K562 (cell line): ENCODE results near the gene PRPF38A. TPM values are rescaled to one million over a fixed set of nuclear protein-coding genes. Genes with fewer than 3 reads are reported as not detected.

Source experiments
- ATAC-seq: fragments of 200-7000 bp; cut with Tn5 transposase; 3 replicates; pipeline ENCODE4 v1.9.1; 2020; ENCODE audit warnings: moderate library complexity
- BruUV-seq: library from RNA; stranded (reverse); fragments of 400-500 nt; replicated peaks from 2 replicates; lab custom pipeline; 2021; lab: Mats Ljungman, UMichigan
- CTCF ChIA-PET: fragments of 300-600 bp; formaldehyde crosslinking; extraction: SDS; loops from one replicate; lab custom pipeline; 2021; ENCODE audit warnings: low intra/inter-chr PET ratio; lab: Yijun Ruan, JAX
- POLR2A ChIA-PET: fragments of 300-600, 350-650 bp; sonication (Branson Sonifier 250); formaldehyde crosslinking; extraction: SDS; loops from one replicate; lab custom pipeline; 2021; ENCODE audit warnings: antibody characterized with exemption, inconsistent platforms; lab: Yijun Ruan, JAX
- DNase-seq, 4 experiments: peaks; one replicate each; pipeline versions ENCODE4 v3.0.0 to v3.0.0-alpha.2; 2011 to 2018; ENCODE audit warnings: low spot score in 3 of 4, mixed read lengths in 3 of 4; ENCODE audit errors: extremely low read depth in 1 of 4
- FAIRE-seq: peaks from 2 replicates; lab custom pipeline; 2011; peaks lifted over from hg19 to GRCh38; lab: Jason Lieb, UNC
- H2AFZ ChIP-seq: 2 replicates; pipeline ENCODE4 v1.6.0; 2011; ENCODE audit warnings: low read depth, low read length, control low read depth, inconsistent platforms
- H3K27ac ChIP-seq: fragments of 200-600 bp; 3 replicates; pipeline ENCODE4 v1.8.0; 2011; ENCODE audit warnings: low read depth, mild to moderate bottlenecking, control low read depth, inconsistent platforms, low read length, moderate library complexity, mixed read lengths; ENCODE audit errors: extremely low read depth
- H3K27me3 ChIP-seq, 2 experiments: fragments of 300-600 bp in 1 of 2; 2 replicates in 1 of 2; 3 replicates in 1 of 2; pipeline versions ENCODE4 v1.6.0 to v1.8.0; 2011; ENCODE audit warnings: inconsistent platforms in 2 of 2, low read length in 2 of 2, mild to moderate bottlenecking in 1 of 2, mixed read lengths in 1 of 2, moderate library complexity in 1 of 2; ENCODE audit not compliant: control insufficient read depth in 2 of 2, insufficient read depth in 2 of 2
- H3K36me3 ChIP-seq: fragments of 300-600 bp; 3 replicates; pipeline ENCODE4 v1.8.0; 2011; ENCODE audit warnings: mild to moderate bottlenecking, low read length, inconsistent platforms; ENCODE audit not compliant: control insufficient read depth, insufficient read depth
- H3K4me1 ChIP-seq, 2 experiments: fragments of 200-600 bp in 1 of 2; replicated peaks in 1 of 2; 2 replicates in 1 of 2; 3 replicates in 1 of 2; pipeline versions ENCODE4 v1.5.1 to v1.8.0; 2011; ENCODE audit warnings: inconsistent platforms in 2 of 2, low read length in 2 of 2, mild to moderate bottlenecking in 1 of 2, mixed read lengths in 1 of 2, moderate library complexity in 1 of 2; ENCODE audit not compliant: control insufficient read depth in 2 of 2, insufficient read depth in 2 of 2
- H3K4me2 ChIP-seq: 2 replicates; pipeline ENCODE4 v1.6.1; 2011; ENCODE audit warnings: low read length, control low read depth, inconsistent platforms, mixed read lengths; ENCODE audit not compliant: insufficient read depth
- H3K4me3 ChIP-seq: fragments of 200-600 bp; sonication (generic), shearing (Covaris generic); 2 replicates; pipeline ENCODE4 v1.5.1; 2016; ENCODE audit warnings: control low read depth, inconsistent platforms
- H3K79me2 ChIP-seq: fragments of 200-600 bp; 3 replicates; pipeline ENCODE4 v1.8.0; 2011; ENCODE audit warnings: low read length, inconsistent platforms; ENCODE audit not compliant: control insufficient read depth, insufficient read depth
- H3K9ac ChIP-seq, 2 experiments: 2 replicates each; pipeline versions ENCODE4 v1.6.0 to v1.6.1; 2011; ENCODE audit warnings: low read depth in 2 of 2, low read length in 2 of 2, control low read depth in 1 of 2, inconsistent platforms in 1 of 2, mild to moderate bottlenecking in 1 of 2, mixed read lengths in 1 of 2; ENCODE audit not compliant: insufficient read depth in 1 of 2
- H3K9me1 ChIP-seq: one replicate; pipeline ENCODE4 v1.6.0; 2011; ENCODE audit warnings: inconsistent platforms, mild to moderate bottlenecking, low read length, moderate library complexity; ENCODE audit not compliant: control insufficient read depth, insufficient read depth
- H3K9me3 ChIP-seq: replicated peaks from 2 replicates; pipeline ENCODE4 v1.5.1; 2011; ENCODE audit warnings: low read depth, low read length, inconsistent platforms; ENCODE audit not compliant: control insufficient read depth, insufficient read depth
- H4K20me1 ChIP-seq: replicated peaks from 2 replicates; pipeline ENCODE4 v1.6.1; 2011; ENCODE audit warnings: low read length, inconsistent platforms, mixed read lengths; ENCODE audit not compliant: control insufficient read depth, insufficient read depth
- CTCF ChIP-seq, 3 experiments: IDR thresholded peaks in 2 of 3; conservative IDR thresholded peaks in 1 of 3; 2 replicates each; pipeline ENCODE4 v1.5.1; 2011 to 2012; ENCODE audit warnings: low read length in 3 of 3, mild to moderate bottlenecking in 3 of 3, control low read depth in 2 of 3, improper control_type of control experiment in 1 of 3, inconsistent platforms in 1 of 3, low read depth in 1 of 3, mixed read lengths in 1 of 3, moderate library complexity in 1 of 3; ENCODE audit not compliant: insufficient read depth in 2 of 3
- CXXC5 ChIP-seq: fragments of 250-450 bp; sonication (Bioruptor Pico); IDR thresholded peaks from 2 replicates; pipeline ENCODE4 v1.8.0; 2022; ENCODE audit warnings: inconsistent platforms, mild to moderate bottlenecking, moderate library complexity
- DMBX1 ChIP-seq: fragments of 250-450 bp; sonication (Bioruptor Pico); IDR thresholded peaks from 2 replicates; pipeline ENCODE4 v1.8.0; 2022; ENCODE audit warnings: inconsistent platforms, mild to moderate bottlenecking, moderate library complexity, borderline replicate concordance
- HDAC2 ChIP-seq: fragments of 450-650 bp; IDR thresholded peaks from 2 replicates; pipeline ENCODE4 v1.6.1; 2016; ENCODE audit warnings: mild to moderate bottlenecking
- HDAC8 ChIP-seq: fragments of 450-650 bp; IDR thresholded peaks from 2 replicates; pipeline ENCODE4 v1.6.1; 2016; ENCODE audit warnings: mild to moderate bottlenecking, missing genetic modification characterization, moderate library complexity, missing compliant biosample characterization
- MIER1 ChIP-seq: fragments of 450-650 bp; IDR thresholded peaks from 2 replicates; pipeline ENCODE4 v1.6.1; 2016; ENCODE audit warnings: antibody characterized with exemption, mild to moderate bottlenecking, low read depth
- POLR2A ChIP-seq: fragments of 450-650 bp; conservative IDR thresholded peaks from 2 replicates; pipeline ENCODE4 v1.6.1; 2016
- POLR2AphosphoS5 ChIP-seq: IDR thresholded peaks from 2 replicates; pipeline ENCODE4 v1.6.1; 2011; ENCODE audit warnings: mild to moderate bottlenecking, low read depth, low read length, moderate library complexity; ENCODE audit not compliant: control insufficient read depth, insufficient read depth
- PRPF4 ChIP-seq: fragments of 200-400 bp; formaldehyde crosslinking; IDR thresholded peaks from one replicate; pipeline ENCODE4 v1.6.1; 2017; ENCODE audit warnings: low read length, low read depth, mild to moderate bottlenecking; ENCODE audit not compliant: insufficient read depth, poor library complexity, severe bottlenecking
- PTTG1 ChIP-seq: fragments of 450-650 bp; IDR thresholded peaks from 2 replicates; pipeline ENCODE4 v1.6.1; 2016; ENCODE audit warnings: low read depth, mild to moderate bottlenecking, missing genetic modification characterization, missing compliant biosample characterization
- SAFB2 ChIP-seq: fragments of 200-400 bp; formaldehyde crosslinking; IDR thresholded peaks from 2 replicates; pipeline ENCODE4 v1.6.1; 2018; ENCODE audit warnings: borderline replicate concordance, low read length, low read depth, moderate library complexity; ENCODE audit not compliant: severe bottlenecking
- STAT5B ChIP-seq: fragments of 250-450 bp; sonication (Bioruptor Pico); IDR thresholded peaks from 2 replicates; pipeline ENCODE4 v1.8.0; 2021; ENCODE audit warnings: mild to moderate bottlenecking, inconsistent platforms
- THRB ChIP-seq: fragments of 450-650 bp; formaldehyde crosslinking; conservative IDR thresholded peaks from 2 replicates; pipeline ENCODE4 v1.4.0; 2022; ENCODE audit warnings: mild to moderate bottlenecking, missing genetic modification characterization
- ZBTB49 ChIP-seq: sonication (generic); formaldehyde crosslinking; IDR thresholded peaks from 2 replicates; pipeline ENCODE4 v1.8.0; 2022; ENCODE audit warnings: missing genetic modification reagents, mild to moderate bottlenecking, borderline replicate concordance
- ZNF12 ChIP-seq: sonication (generic); formaldehyde crosslinking; IDR thresholded peaks from 2 replicates; pipeline ENCODE4 v1.4.0; 2020; ENCODE audit warnings: mild to moderate bottlenecking, missing genetic modification reagents
- ZNF143 ChIP-seq: sonication (generic); formaldehyde crosslinking; IDR thresholded peaks from 2 replicates; pipeline ENCODE4 v1.9.0; 2022; ENCODE audit warnings: mild to moderate bottlenecking, missing genetic modification reagents
- ZNF174 ChIP-seq: fragments of 250-450 bp; sonication (Bioruptor Pico); IDR thresholded peaks from 2 replicates; pipeline ENCODE4 v1.4.0; 2020; ENCODE audit warnings: mild to moderate bottlenecking
- ZNF57 ChIP-seq: fragments of 450-650 bp; formaldehyde crosslinking; IDR thresholded peaks from 2 replicates; pipeline ENCODE4 v1.4.0; 2020; ENCODE audit warnings: mild to moderate bottlenecking, moderate library complexity
- WGBS: fragments of 100-300 bp; shearing (Covaris generic); methylation state at CpG from one replicate; pipeline ENCODE4 v1.1.6; 2016; ENCODE audit warnings: low coverage, mixed read lengths; ENCODE audit not compliant: insufficient coverage; ENCODE audit errors: missing lambda C conversion rate; 5-methylcytosine and 5-hydroxymethylcytosine counted together
- in situ Hi-C: fragments of 300-500 bp; cut with MboI; formaldehyde crosslinking; loops from 4 replicates; pipeline ENCODE4 v1.15.0; 2018; ENCODE audit warnings: inconsistent platforms, mixed read lengths
- intact Hi-C: fragments of 100-400 bp; cut with micrococcal nuclease; formaldehyde crosslinking; loops from 2 replicates; pipeline ENCODE4 v1.14.2; 2022
- polyA plus RNA-seq, 8 experiments: library from polyadenylated mRNA; depleted of rRNA in 4 of 8; stranded (reverse) in 5 of 8; unstranded in 3 of 8; fragments of >200 nt; fragmentation: Nextera tagmentation in 2 of 8; fragmentation: Illumina TruSeq in 1 of 8; extraction: Ambion mirVana in 2 of 8; extraction: Trizol in 1 of 8; gene quantifications; 2 replicates each; pipeline versions ENCODE4 v1.2.1 to v1.2.3, GENCODE V29; 2011 to 2014; ENCODE audit warnings: inconsistent platforms in 1 of 8, missing spikeins in 1 of 8
- total RNA-seq, 7 experiments: library from RNA; depleted of rRNA in 6 of 7; stranded (reverse); fragments of >200 nt in 6 of 7; fragmentation: Illumina TruSeq in 2 of 7; extraction: Trizol in 2 of 7; gene quantifications; 2 replicates each; pipeline versions ENCODE4 v1.2.1 to v1.2.3, GENCODE V29; 2011 to 2021; ENCODE audit warnings: low replicate concordance in 1 of 7

Gene PRPF38A
- total and polyA plus RNA-seq, 9 of the 15 experiments (the other 6 are each of a cell fraction or from before 2014, with no cell fraction given), result 53.6 to 198 (median 89.2) TPM

GRCh38 chr1:52399629-52400028 lies 4.8 kb upstream of the PRPF38A start:
- Histone ChIP-seq H4K20me1 (peaks cover 16% of the 10 kb centered on the region), H3K4me2 (no peak overlapping the region), H3K4me3 (no peak overlapping the region), H3K79me2 (peaks cover 88% of the 10 kb centered on the region), H3K27me3 (no peaks in the 10 kb centered on the region), H3K9me3 (no peaks in the 10 kb centered on the region), H3K9me1 (peaks cover 3% of the 10 kb centered on the region), H2AFZ (no peak overlapping the region), H3K9ac (no peak overlapping the region), H3K36me3 (peaks cover 82% of the 10 kb centered on the region), H3K27ac (no peak overlapping the region), H3K4me1 (peaks cover 8 to 24% of the 10 kb centered on the region in 2 experiments; a peak in 4 of 5 replicates)
- ChIA-PET POLR2A (interaction anchor here (0.6 to 1.9 kb wide), 4 partner anchors 8 to 269 kb away, joined by 3 to 9 read pairs (median 4); no protein-coding TSS in a partner anchor), CTCF (no interaction called here)
- BruUV-seq, result no TSS peak
- DNase-seq, result no peak
- intact Hi-C loops, result loop anchor here (5.0 kb wide), 3 partner anchors 168 to 283 kb away; no protein-coding TSS in a partner anchor
- FAIRE-seq, result no peak
- in situ Hi-C loops, result loop anchor here (10.0 kb wide), 1 partner anchor 285 kb away; no protein-coding TSS in a partner anchor
- 98% methylated on average over 3 of the region's 3 CpGs for WGBS
- ATAC-seq, result no peak
- TF ChIP-seq POLR2A, result peak; percentile 54
- TF ChIP-seq MIER1, result no peak
- no peak for TF ChIP-seq PRPF4
- no peak for TF ChIP-seq ZNF57 (CRISPR knock-in tag)
- TF ChIP-seq PTTG1 (tag), result no peak
- no peak for TF ChIP-seq HDAC2
- TF ChIP-seq CTCF (IDR thresholded peaks at IDR 0.05 in 2 of 3, conservative IDR thresholded peaks at IDR 0.05 in 1 of 3; ENCODE audit: insufficient read depth in 2 of 3, low read depth in 1 of 3, low read length in 3 of 3), result no peak
- 0 out of 2 replicates have a peak, but pooled peaks have one; percentile 29 for TF ChIP-seq ZNF143 (CRISPR knock-in tag)
- peak; percentile 33; the same call in 1 of the 2 replicates for TF ChIP-seq POLR2AphosphoS5
- no peak for TF ChIP-seq SAFB2
- TF ChIP-seq HDAC8 (tag), result no peak
- TF ChIP-seq ZNF174 (CRISPR knock-in tag), result no peak
- no peak for TF ChIP-seq ZNF12 (CRISPR knock-in tag)
- TF ChIP-seq STAT5B (CRISPR knock-in tag), result no peak
- no peak for TF ChIP-seq CXXC5 (CRISPR knock-in tag)
- TF ChIP-seq THRB (CRISPR knock-in tag), result 0 out of 2 replicates have a peak, but pooled peaks have one; percentile 52
- TF ChIP-seq DMBX1 (CRISPR knock-in tag), result no peak
- no peak for TF ChIP-seq ZBTB49 (CRISPR knock-in tag)
